K562 (cell line): ENCODE results near the gene EDDM13. TPM values are rescaled to one million over a fixed set of nuclear protein-coding genes. Genes with fewer than 3 reads are reported as not detected.
A peak's percentile ranks its signal among the peaks of the same experiment; 100 is the strongest.

Experiments
- CREB1 ChIP-seq, 2 experiments: sonication (generic) in 1 of 2; formaldehyde crosslinking in 1 of 2; IDR thresholded peaks; 2 replicates each; pipeline versions ENCODE4 v1.6.1 to v1.8.0; 2012 to 2022; ENCODE audit warnings: inconsistent platforms in 1 of 2, mild to moderate bottlenecking in 1 of 2, missing genetic modification reagents in 1 of 2, moderate library complexity in 1 of 2
- ELF4 ChIP-seq: fragments of 450-650 bp; formaldehyde crosslinking; IDR thresholded peaks from 2 replicates; pipeline ENCODE4 v1.4.0; 2022; ENCODE audit warnings: missing genetic modification characterization
- HDAC8 ChIP-seq: fragments of 450-650 bp; IDR thresholded peaks from 2 replicates; pipeline ENCODE4 v1.6.1; 2016; ENCODE audit warnings: mild to moderate bottlenecking, missing genetic modification characterization, moderate library complexity, missing compliant biosample characterization
- MAFG ChIP-seq: fragments of 450-650 bp; conservative IDR thresholded peaks from 2 replicates; pipeline ENCODE4 v1.6.1; 2016; ENCODE audit warnings: missing genetic modification characterization, missing compliant biosample characterization
- PHF8 ChIP-seq: fragments of 200-600 bp; sonication (generic); IDR thresholded peaks from 2 replicates; pipeline ENCODE4 v1.6.1; 2012; ENCODE audit warnings: mixed run types, mild to moderate bottlenecking, inconsistent platforms, low read length, moderate library complexity, borderline replicate concordance
- PYGO2 ChIP-seq: fragments of 450-650 bp; IDR thresholded peaks from 2 replicates; pipeline ENCODE4 v1.6.1; 2016; ENCODE audit warnings: mild to moderate bottlenecking, missing genetic modification characterization, moderate library complexity, missing compliant biosample characterization
- SMAD4 ChIP-seq: fragments of 250-450 bp; sonication (Bioruptor Pico); conservative IDR thresholded peaks from 2 replicates; pipeline ENCODE4 v1.8.0; 2021; ENCODE audit warnings: inconsistent platforms, mild to moderate bottlenecking, moderate library complexity
- SREBF1 ChIP-seq: fragments of 150-350 bp; IDR thresholded peaks from 2 replicates; pipeline ENCODE4 v1.6.1; 2014; ENCODE audit warnings: antibody characterized with exemption, low read depth, low read length, borderline replicate concordance
- TCF7L2 ChIP-seq: fragments of 150-350 bp; IDR thresholded peaks from 2 replicates; pipeline ENCODE4 v1.6.1; 2016; ENCODE audit warnings: low read depth, mild to moderate bottlenecking, low read length, moderate library complexity
- ZNF76 ChIP-seq: fragments of 250-450 bp; sonication (Bioruptor Pico); IDR thresholded peaks from 2 replicates; pipeline ENCODE4 v1.4.0; 2020; ENCODE audit warnings: mild to moderate bottlenecking, moderate library complexity, borderline replicate concordance
- polyA plus RNA-seq, 8 experiments: library from polyadenylated mRNA; depleted of rRNA in 4 of 8; stranded (reverse) in 5 of 8; unstranded in 3 of 8; fragments of >200 nt; fragmentation: Nextera tagmentation in 2 of 8; fragmentation: Illumina TruSeq in 1 of 8; extraction: Ambion mirVana in 2 of 8; extraction: Trizol in 1 of 8; gene quantifications; 2 replicates each; pipeline versions ENCODE4 v1.2.1 to v1.2.3, GENCODE V29; 2011 to 2014; ENCODE audit warnings: inconsistent platforms in 1 of 8, missing spikeins in 1 of 8
- total RNA-seq, 7 experiments: library from RNA; depleted of rRNA in 6 of 7; stranded (reverse); fragments of >200 nt in 6 of 7; fragmentation: Illumina TruSeq in 2 of 7; extraction: Trizol in 2 of 7; gene quantifications; 2 replicates each; pipeline versions ENCODE4 v1.2.1 to v1.2.3, GENCODE V29; 2011 to 2021; ENCODE audit warnings: low replicate concordance in 1 of 7
- TF ChIP-seq, protein P1 (sequence below): sonication (generic); formaldehyde crosslinking; IDR thresholded peaks from 2 replicates; pipeline ENCODE4 v1.8.1; 2023; ENCODE audit warnings: mild to moderate bottlenecking, missing genetic modification reagents
- TF ChIP-seq, protein P2 (sequence below), 2 experiments: fragments of 450-650 bp; formaldehyde crosslinking in 1 of 2; IDR thresholded peaks; 2 replicates each; pipeline versions ENCODE4 v1.4.0 to v1.6.1; 2014 to 2020; ENCODE audit warnings: mild to moderate bottlenecking in 2 of 2, borderline replicate concordance in 1 of 2, low read depth in 1 of 2

EDDM13 gene
- total and polyA plus RNA-seq, 9 of the 15 experiments (the other 6 are each of a cell fraction or from before 2014, with no cell fraction given): 2.0 to 7.7 (median 4.1) TPM

DNA sequence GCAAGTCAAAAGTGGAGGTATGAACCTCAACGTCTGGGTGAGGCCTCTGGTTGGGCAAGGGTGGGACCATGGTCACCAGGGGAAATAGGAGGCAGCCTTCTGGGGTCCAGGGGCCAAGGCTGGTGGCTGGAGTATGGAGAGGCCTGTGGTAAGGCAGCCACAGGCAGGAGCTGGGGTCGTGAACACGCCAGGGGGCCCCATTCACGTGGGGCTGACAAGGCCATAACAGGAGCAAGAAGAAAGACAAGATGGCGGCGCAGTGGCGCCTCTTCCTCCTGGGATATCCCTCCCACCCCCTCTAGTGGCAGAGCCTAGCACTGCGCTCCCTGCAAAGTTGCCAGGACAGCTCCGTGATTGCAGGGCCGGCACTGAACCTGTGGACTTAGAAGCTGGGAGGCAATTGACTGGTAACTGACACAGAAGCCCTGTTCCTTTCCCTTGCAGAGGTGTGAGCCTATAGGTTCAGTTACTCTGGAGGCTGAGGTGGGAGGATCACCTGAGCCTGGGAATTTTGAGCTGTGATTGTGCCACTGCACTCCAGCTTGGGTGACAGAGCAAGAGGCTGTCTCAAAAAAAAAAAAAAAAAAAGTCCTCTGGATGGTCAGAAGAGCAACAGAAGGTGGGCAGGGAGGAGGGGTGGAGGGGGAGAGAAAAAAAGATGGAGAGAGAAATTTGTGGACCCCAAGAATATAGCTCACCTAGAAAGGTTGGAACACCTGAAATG lies 19.7 kb upstream of the EDDM13 start (continued):
- TF ChIP-seq PHF8 (no peak), TCF7L2 (no peak), ZNF76 (CRISPR knock-in tag) (peak; percentile 90), SREBF1 (no peak), ELF4 (CRISPR knock-in tag) (0 out of 2 replicates have a peak, but pooled peaks have one; percentile 58), MAFG (tag) (0 out of 2 replicates have a peak, but pooled peaks have one; percentile 21), HDAC8 (tag) (peak; percentile 86), PYGO2 (tag) (peak; percentile 81; the same call in 1 of the 2 replicates), CREB1 (IDR thresholded peaks at IDR 0.05) (no peak), CREB1 (CRISPR knock-in tag; IDR thresholded peaks at IDR 0.05) (no peak), SMAD4 (CRISPR knock-in tag) (peak; percentile 89)
- TF ChIP-seq, protein P1, sequence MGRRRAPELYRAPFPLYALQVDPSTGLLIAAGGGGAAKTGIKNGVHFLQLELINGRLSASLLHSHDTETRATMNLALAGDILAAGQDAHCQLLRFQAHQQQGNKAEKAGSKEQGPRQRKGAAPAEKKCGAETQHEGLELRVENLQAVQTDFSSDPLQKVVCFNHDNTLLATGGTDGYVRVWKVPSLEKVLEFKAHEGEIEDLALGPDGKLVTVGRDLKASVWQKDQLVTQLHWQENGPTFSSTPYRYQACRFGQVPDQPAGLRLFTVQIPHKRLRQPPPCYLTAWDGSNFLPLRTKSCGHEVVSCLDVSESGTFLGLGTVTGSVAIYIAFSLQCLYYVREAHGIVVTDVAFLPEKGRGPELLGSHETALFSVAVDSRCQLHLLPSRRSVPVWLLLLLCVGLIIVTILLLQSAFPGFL (CRISPR knock-in tag): no peak
- TF ChIP-seq, protein P2, sequence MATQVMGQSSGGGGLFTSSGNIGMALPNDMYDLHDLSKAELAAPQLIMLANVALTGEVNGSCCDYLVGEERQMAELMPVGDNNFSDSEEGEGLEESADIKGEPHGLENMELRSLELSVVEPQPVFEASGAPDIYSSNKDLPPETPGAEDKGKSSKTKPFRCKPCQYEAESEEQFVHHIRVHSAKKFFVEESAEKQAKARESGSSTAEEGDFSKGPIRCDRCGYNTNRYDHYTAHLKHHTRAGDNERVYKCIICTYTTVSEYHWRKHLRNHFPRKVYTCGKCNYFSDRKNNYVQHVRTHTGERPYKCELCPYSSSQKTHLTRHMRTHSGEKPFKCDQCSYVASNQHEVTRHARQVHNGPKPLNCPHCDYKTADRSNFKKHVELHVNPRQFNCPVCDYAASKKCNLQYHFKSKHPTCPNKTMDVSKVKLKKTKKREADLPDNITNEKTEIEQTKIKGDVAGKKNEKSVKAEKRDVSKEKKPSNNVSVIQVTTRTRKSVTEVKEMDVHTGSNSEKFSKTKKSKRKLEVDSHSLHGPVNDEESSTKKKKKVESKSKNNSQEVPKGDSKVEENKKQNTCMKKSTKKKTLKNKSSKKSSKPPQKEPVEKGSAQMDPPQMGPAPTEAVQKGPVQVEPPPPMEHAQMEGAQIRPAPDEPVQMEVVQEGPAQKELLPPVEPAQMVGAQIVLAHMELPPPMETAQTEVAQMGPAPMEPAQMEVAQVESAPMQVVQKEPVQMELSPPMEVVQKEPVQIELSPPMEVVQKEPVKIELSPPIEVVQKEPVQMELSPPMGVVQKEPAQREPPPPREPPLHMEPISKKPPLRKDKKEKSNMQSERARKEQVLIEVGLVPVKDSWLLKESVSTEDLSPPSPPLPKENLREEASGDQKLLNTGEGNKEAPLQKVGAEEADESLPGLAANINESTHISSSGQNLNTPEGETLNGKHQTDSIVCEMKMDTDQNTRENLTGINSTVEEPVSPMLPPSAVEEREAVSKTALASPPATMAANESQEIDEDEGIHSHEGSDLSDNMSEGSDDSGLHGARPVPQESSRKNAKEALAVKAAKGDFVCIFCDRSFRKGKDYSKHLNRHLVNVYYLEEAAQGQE (IDR thresholded peaks at IDR 0.05; ENCODE audit: borderline replicate concordance): peak; percentile 78
- TF ChIP-seq, protein P2 (CRISPR knock-in tag; IDR thresholded peaks at IDR 0.05; ENCODE audit: low read depth): no peak
